ENCODE results near the gene ZNF157. TPM values are rescaled to one million over a fixed set of nuclear protein-coding genes. Genes with fewer than 3 reads are reported as not detected.

Gene ZNF157
- total and polyA plus RNA-seq, 2 experiments from 2014 or later: 0.68 to 1.5 TPM

DNA sequence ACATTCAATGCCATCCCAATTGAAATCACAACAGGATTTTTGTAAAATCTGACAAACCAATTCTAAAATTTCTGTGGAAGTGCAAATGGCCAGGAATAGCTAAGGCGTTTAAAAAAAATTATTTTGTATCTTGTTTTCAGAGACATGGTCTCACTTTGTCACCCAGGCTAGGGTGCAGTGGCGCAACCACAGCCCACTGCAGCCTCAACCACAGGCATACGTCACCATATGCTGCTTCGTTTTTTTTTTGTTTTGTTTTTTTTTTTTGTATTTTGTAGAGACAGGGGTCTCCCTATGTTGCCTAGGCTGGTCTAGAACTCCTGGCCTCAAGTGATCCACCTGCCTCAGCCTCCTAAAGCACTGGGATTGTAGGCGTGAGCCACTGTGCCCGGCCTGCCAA is 88.2 kb downstream of the ZNF157 start:
- H3K4me3 Mint-ChIP-seq: no peak overlapping the region
- TF ChIP-seq, protein P1, sequence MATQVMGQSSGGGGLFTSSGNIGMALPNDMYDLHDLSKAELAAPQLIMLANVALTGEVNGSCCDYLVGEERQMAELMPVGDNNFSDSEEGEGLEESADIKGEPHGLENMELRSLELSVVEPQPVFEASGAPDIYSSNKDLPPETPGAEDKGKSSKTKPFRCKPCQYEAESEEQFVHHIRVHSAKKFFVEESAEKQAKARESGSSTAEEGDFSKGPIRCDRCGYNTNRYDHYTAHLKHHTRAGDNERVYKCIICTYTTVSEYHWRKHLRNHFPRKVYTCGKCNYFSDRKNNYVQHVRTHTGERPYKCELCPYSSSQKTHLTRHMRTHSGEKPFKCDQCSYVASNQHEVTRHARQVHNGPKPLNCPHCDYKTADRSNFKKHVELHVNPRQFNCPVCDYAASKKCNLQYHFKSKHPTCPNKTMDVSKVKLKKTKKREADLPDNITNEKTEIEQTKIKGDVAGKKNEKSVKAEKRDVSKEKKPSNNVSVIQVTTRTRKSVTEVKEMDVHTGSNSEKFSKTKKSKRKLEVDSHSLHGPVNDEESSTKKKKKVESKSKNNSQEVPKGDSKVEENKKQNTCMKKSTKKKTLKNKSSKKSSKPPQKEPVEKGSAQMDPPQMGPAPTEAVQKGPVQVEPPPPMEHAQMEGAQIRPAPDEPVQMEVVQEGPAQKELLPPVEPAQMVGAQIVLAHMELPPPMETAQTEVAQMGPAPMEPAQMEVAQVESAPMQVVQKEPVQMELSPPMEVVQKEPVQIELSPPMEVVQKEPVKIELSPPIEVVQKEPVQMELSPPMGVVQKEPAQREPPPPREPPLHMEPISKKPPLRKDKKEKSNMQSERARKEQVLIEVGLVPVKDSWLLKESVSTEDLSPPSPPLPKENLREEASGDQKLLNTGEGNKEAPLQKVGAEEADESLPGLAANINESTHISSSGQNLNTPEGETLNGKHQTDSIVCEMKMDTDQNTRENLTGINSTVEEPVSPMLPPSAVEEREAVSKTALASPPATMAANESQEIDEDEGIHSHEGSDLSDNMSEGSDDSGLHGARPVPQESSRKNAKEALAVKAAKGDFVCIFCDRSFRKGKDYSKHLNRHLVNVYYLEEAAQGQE (IDR thresholded peaks at IDR 0.05; ENCODE audit: unreplicated experiment): no peak
- TF ChIP-seq CREB1 (CRISPR knock-in tag; IDR thresholded peaks at IDR 0.05; ENCODE audit: low read depth): no peak
- H3K4me2 ChIP-seq: no peak overlapping the region
- H3K4me1 ChIP-seq (ENCODE audit: insufficient read depth): no peaks in the 10 kb centered on the region
- peaks cover 27% of the 10 kb centered on the region for H3K36me3 Mint-ChIP-seq (ENCODE audit: low read depth)
- H3K27ac Mint-ChIP-seq: no peak overlapping the region
- no peak overlapping the region for H3K27ac ChIP-seq (ENCODE audit: low read depth)
- no peaks in the 10 kb centered on the region for H3K36me3 ChIP-seq (ENCODE audit: insufficient read depth)
- DNase-seq (ENCODE audit: low spot score): no peak
- H3K27me3 Mint-ChIP-seq (ENCODE audit: insufficient read depth, low read depth, poor library complexity): peaks cover 2% of the 10 kb centered on the region
- no peak overlapping the region for H2AFZ ChIP-seq
- H3K9me2 ChIP-seq (ENCODE audit: insufficient read depth): no peaks in the 10 kb centered on the region
- H4K20me1 ChIP-seq (replicated peaks; ENCODE audit: insufficient read depth): no peaks in the 10 kb centered on the region
- H3F3A ChIP-seq (replicated peaks; ENCODE audit: low read depth): no peaks in the 10 kb centered on the region
- H3K79me2 ChIP-seq (replicated peaks; ENCODE audit: insufficient read depth): no peaks in the 10 kb centered on the region
- H3K4me1 Mint-ChIP-seq: peaks cover 2% of the 10 kb centered on the region; the same call in 2 of the 3 replicates
- no peak overlapping the region for H3K4me3 ChIP-seq
- H3K27me3 ChIP-seq (ENCODE audit: insufficient read depth): no peaks in the 10 kb centered on the region
- no peak for ATAC-seq
- H3K9me3 Mint-ChIP-seq: no peaks in the 10 kb centered on the region; the same call in 2 of the 3 replicates

DNA sequence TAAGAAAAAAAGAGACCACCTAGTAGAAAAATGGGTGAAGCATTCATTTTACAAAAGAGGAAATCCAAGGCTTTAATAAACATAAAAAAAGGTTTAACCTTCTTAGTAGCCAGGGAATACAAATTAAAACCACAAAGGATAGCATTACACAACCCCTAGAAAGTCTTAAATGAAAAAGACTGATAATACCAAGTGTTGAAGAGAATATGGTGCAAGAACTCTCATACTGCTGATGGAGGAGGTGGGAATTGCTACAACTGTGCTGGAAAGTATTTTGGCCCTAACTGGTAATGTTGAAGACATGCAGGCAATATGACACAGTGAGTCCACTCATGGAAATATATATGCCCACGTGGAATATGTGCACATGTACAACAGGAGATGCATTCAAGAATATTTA is 90.2 kb downstream of the ZNF157 start:
- Histone ChIP-seq H3K27me3 (ENCODE audit: insufficient read depth) (no peaks in the 10 kb centered on the region), H4K20me1 (replicated peaks; ENCODE audit: insufficient read depth) (no peaks in the 10 kb centered on the region), H3K4me1 (ENCODE audit: insufficient read depth) (no peaks in the 10 kb centered on the region), H3F3A (replicated peaks; ENCODE audit: low read depth) (no peaks in the 10 kb centered on the region), H3K4me3 (no peak overlapping the region), H3K4me2 (no peak overlapping the region), H3K36me3 (ENCODE audit: insufficient read depth) (no peaks in the 10 kb centered on the region), H3K27ac (ENCODE audit: low read depth) (no peak overlapping the region), H2AFZ (no peak overlapping the region), H3K79me2 (replicated peaks; ENCODE audit: insufficient read depth) (no peaks in the 10 kb centered on the region), H3K9me2 (ENCODE audit: insufficient read depth) (no peaks in the 10 kb centered on the region)
- H3K27me3 Mint-ChIP-seq (ENCODE audit: insufficient read depth, low read depth, poor library complexity): peaks cover 2% of the 10 kb centered on the region
- no peaks in the 10 kb centered on the region; the same call in 2 of the 3 replicates for H3K9me3 Mint-ChIP-seq
- DNase-seq (ENCODE audit: low spot score): no peak
- H3K27ac Mint-ChIP-seq: no peak overlapping the region
- H3K4me1 Mint-ChIP-seq: peaks cover 2% of the 10 kb centered on the region; the same call in 2 of the 3 replicates
- ATAC-seq: no peak
- no peak overlapping the region for H3K4me3 Mint-ChIP-seq
- peaks cover 20% of the 10 kb centered on the region for H3K36me3 Mint-ChIP-seq (ENCODE audit: low read depth)
- TF ChIP-seq EZH2 (IDR thresholded peaks at IDR 0.05; ENCODE audit: low read depth, unreplicated experiment) (no peak), EZH2phosphoT487 (IDR thresholded peaks at IDR 0.05; ENCODE audit: unreplicated experiment) (no peak), CREB1 (CRISPR knock-in tag; IDR thresholded peaks at IDR 0.05; ENCODE audit: low read depth) (no peak), ZNF331 (CRISPR knock-in tag; IDR thresholded peaks at IDR 0.05; ENCODE audit: low read depth) (no peak), STAT1 (IDR thresholded peaks at IDR 0.05; ENCODE audit: unreplicated experiment) (no peak), CTCF (conservative IDR thresholded peaks at IDR 0.05; ENCODE audit: low read depth in 2 of 2) (no peak), NANOG (IDR thresholded peaks at IDR 0.05; ENCODE audit: borderline replicate concordance) (no peak)
- TF ChIP-seq, protein P2, sequence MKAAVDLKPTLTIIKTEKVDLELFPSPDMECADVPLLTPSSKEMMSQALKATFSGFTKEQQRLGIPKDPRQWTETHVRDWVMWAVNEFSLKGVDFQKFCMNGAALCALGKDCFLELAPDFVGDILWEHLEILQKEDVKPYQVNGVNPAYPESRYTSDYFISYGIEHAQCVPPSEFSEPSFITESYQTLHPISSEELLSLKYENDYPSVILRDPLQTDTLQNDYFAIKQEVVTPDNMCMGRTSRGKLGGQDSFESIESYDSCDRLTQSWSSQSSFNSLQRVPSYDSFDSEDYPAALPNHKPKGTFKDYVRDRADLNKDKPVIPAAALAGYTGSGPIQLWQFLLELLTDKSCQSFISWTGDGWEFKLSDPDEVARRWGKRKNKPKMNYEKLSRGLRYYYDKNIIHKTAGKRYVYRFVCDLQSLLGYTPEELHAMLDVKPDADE (IDR thresholded peaks at IDR 0.05): no peak
- TF ChIP-seq, protein P1 (IDR thresholded peaks at IDR 0.05; ENCODE audit: unreplicated experiment): no peak

Data from GM23338 (cell line).